Amniotic stem cell (primary cell): ENCODE measurements around the gene HSBP1L1.

ENCODE experiments used
- DNase-seq: peaks from one replicate; lab custom pipeline; 2025; lab: John Stamatoyannopoulos, UW

HSBP1L1 gene

DNA sequence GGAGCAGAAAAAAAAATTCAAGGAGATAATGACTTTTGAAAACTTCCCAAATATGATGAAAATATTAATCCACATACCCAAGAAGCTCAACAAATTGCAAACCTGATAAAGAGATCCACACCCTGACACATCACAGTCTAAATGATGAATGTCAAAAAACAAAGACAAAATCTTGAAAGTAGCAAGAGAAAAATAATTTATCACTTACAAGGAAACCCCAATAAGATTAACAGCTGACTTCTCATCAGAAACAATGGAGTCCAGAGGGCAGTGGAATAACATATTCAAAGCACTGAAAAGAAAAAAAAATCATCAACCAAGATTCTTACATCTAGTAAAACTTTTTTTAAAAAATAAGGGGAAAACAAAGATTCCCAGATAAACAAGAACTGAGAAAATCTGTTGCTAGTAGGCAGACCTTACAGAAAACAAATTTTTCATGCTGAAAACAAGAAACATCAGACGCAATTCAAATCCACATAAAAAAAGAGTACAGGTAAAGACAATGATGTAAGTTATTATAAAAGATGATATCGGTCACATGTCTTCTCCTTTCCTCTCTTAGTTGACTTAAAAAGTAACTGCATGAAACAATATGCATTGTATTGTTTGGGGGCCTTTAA, 34.3 kb upstream of the HSBP1L1 start:
- no peak for DNase-seq

DNA sequence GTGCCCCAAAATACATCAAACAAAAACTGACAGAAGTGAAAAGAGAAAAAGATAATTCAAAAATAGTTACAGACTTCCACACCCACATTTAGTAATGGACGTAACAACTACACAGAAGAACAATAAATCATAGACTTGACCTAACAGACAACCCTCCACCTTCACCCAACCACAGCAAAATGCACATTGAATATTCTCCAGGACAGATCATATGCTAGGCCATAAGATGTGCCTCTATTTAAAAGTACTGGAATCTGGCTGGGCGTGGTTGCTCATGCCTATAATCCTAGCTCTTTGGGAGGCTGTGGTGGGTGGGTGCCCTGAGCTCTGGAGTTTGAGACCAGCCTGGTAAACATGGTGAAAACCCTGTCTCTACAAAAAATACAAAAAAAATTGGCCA, 33.0 kb upstream of the HSBP1L1 start:
- DNase-seq, result no peak

DNA sequence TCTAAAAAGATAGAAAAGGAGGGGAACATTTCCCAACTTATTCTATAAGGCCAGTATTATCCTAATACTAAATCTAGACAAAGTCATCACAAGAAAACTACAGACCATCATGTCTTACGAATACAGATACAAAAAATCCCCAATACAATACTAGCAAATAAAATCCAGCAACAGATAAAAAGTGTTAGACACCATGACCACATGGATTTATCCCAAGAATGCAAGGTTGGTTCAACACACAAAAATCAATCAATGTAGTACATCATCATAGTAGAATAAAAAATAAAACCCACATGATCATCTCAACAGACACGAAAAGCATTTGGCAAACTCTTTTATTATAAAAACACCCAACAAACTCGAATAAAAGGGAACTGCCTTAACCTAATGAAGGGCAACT, 31.5 kb upstream of the HSBP1L1 start:
- no peak for DNase-seq

DNA sequence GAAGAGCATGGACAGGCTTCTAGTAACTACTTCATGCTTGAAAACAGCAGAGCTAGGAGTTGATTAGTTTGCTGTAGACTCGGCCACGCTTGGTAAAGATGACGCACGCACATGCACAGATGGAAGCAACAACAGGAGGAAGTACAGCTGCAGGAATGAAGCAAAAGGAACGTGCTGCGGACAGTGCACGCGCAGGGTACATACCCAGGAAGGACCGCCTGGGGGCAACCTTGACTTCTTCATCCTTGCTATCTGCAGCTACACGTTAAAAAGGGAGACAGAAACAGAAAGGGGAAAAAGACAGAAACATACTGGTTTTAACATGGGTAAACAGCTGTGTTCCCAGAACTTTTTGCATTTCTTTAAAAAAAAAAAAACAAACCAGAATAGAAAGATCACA, 30.7 kb upstream of the HSBP1L1 start:
- no peak for DNase-seq

DNA sequence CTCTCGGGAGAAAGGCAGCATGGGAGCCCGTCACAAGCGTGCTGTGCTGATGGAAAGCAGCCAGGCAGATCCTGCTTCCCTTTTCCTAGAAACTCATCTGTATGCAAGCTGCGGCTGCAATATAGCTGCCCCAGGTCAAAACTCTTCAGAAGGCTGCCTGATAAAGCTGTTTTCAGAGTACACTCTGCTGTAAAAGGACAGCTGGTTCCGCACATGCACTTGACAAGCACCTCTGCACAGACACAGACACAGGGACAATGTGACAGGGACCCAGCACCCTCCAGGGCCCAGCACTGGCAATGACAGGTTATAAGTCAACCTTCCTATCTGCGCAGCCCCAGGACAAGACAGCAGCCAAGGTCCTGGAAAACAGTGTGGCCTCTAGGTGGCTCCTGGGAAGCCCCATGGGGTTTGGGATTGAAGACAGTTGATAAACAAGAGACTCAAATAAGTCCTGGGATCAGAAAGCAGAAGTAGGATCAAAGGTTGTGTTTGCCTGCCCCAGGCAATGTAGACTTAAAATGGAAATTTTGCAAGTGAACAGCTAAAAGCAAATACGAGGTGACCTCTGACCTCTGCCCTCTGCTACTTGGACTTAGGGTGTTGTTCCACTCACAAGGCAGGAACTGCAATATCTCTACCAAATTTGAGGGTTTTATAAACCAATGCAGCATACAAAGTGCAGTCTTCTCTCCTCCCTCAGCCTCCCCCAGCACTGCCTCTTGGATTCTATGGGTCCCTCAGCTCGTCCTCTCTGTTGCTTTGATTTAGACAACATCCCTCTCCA, 29.9 kb upstream of the HSBP1L1 start:
- DNase-seq, result no peak

DNA sequence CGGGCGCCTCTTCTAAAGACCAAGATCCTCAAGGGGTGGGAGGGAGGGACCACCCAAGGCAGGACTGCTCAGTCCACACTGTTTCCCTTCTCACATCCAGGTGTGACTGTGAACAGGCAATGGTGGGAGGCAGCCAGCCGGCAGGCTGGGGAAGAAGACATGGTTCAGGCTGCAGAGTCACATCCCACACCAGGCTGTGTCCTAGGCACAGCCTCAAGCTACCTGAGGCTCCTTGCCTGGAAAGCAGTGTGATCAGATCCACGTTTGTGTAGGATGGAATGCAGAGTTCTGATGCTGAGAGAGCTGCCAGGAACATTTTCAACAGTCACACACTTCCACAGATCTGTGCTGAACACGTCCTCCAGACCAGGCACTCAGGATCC, 29.4 kb upstream of the HSBP1L1 start:
- no peak for DNase-seq

DNA sequence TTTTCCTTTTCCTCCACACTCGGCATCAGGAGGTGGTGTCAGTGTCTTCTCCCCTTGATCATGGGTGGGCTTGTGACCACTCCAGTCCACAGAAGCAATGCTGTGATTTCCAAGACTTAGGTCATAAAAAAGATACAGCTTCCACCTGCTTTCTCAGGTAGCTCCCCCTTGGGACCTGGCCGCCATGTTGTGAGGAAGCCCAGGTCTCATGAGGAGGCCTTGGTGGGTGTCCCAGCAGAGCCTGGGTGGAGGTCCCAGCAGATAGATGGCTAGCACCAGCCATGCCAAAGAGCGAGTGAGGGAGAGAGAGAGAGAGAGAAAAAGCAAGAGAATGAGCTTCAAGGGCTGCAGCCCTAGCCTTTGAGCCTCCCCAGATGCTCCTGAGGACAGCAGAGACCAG, 28.9 kb upstream of the HSBP1L1 start:
- no peak for DNase-seq

DNA sequence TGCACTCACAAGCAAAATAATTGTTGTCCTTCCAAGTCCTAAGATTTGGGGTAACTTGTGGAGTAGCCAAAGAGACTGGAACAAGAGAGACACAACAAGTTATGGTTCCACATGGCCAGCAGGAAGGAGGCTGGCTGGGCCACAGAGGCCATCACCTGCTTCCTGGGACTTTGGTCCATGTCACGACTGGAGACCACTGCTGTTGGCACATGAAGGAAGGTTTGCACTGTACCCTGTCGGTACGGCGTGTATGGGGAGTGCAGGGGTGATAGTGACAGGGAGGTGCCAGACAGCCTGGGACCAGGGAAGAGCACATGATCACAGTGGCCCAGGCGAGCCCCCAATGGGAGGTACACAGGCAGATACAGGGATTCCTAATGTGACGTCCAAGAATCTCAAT, 28.5 kb upstream of the HSBP1L1 start:
- no peak for DNase-seq

DNA sequence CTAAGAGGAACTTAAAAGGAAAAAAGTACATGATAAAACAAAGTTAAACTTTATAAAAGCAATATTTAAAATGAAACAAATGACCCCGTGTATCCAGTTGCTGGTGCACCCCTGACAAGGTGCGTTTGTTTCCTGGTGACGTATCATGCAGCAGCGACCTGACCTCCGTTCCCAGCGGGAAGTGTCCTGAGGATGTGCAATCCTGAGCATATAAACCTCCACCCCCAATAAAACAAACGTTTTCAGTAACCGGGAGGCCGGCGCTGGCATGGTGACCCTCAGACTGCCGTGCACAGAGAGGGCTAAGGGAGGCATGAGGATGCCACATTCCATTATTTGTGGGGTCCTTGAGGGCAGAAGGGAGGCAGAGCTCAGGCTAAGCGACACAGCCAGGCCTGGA, 27.8 kb upstream of the HSBP1L1 start:
- DNase-seq, result no peak

DNA sequence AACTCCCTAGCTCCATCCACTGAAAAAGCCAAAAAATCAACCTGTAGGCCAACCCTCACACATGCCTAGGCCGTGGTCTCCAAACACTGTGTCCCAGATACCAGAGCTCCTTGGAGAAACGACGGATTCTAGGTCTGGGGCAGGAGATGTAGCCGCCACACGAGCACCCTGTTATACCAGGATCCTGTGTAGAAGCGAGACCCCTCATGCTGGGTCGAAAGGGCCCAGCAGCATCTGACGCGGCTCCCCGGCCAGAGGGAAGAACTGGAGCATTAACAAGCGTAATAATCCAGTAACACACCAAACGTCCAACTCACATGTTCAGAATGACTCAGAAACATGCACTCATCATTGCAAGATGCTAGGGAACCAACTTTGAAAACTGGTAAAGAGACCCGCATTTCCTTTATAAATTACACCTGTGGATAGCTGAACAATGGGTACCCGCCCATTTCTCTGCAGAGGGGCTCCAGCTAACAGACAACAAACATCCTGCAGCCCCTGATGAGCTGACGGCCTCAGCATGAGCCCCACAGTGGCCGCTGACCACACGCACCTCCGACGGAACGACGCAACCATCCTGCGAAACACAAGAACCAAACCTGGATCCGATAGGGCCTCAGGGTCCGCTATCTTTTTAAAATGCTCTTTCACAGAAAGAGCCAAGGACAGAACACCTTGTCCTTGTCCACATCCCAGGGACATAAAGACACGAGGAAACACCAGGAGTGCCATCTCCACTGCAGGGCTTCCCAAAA, 27.2 kb upstream of the HSBP1L1 start:
- no peak for DNase-seq

DNA sequence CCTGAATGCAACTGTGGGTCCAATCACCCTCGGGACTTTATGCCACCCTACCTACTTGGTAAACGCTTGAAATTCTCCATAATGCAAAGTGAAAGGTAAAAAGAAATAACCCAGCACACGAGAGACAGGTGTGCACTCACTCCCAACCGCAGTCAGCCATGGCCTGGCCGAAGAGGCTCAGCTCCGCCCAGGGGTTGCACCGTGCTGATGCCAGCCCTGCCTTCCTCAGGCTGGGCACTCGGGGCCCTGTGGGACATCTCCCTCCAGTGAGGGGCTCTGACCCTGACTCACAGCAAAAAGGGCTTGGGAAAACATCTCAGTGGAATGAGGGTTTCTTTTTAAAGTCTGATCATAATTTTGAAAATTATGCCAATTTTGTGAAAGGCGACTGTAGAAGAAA, 26.2 kb upstream of the HSBP1L1 start:
- DNase-seq, result no peak

DNA sequence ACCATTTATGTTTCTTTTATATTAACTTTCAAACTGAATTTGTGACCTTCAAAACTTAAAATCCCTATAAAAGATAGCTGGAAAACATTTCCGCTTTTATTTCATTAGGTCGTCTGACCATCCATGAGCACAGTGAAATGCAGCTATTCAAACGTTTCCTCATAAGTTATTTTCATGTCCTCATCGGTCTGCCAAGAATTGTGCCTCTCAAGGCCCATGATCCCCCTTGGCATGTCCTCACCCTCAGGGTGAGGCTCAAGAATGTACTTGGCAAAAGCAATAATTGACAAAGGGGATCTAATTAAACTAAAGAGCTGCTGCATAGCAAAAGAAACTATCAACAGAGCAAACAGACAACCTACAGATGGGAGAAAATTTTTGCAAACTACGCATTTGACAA, 25.3 kb upstream of the HSBP1L1 start:
- DNase-seq, result no peak

DNA sequence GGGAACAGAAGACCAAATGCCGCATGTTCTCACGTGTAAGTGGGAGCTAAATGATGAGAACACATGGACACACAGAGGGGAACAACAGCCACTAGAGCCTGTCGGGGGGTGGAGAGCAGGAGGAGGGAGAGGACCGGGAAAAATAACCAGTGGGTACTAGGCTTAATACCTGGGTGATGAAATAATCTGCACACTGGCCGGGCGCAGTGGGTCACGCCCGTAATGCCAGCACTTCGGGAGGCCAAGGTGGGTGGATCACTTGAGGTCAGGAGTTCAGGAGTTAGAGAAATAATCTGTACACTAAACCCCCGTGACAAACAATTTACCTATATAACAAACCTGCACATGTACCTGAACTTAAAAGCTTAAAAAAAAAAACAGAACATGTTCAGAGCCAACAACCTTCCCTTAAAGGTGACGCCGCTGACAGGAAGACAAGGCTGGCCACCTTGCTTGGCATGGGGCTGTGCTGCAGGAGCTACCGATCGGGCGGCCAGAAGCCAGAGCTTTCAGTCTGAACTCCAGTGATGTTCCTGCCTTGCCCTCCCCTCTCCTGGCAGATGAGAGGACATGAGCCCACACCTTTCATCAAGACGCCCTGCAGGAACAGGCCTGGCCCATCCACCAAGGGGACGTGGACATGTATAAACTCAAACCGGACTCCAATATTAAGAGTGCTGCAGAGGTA, 24.2 kb upstream of the HSBP1L1 start:
- no peak for DNase-seq

DNA sequence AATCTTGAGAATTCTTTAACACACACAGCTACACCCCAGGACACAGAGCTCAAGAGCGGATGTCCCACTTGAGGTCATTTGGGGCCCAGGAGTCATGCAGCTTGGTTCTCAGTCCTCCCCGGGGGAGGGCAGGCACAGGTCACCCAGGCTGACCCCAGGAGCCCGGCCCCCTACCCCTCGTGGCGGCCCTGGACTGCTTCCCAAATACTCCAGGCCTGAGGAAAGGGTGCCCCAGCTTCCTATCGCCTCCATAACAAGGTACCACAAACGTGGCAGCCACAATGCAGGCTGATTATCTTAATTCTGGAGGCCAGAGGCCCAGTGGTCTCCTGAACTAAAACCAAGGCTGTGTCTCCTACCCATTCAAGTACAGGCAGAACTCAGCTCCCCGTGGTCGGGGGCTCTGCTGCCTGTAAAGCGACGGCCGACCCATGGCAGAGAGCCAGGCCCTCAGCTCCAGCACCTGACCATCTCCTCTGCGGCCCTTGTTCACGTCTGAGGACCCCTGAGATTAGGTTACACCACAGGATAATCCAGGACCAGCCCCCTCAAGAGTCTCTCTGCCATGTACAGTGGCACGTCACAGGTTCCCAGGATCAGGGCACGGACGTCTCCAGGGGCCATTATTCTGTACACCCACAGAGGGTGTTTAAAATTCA, 23.5 kb upstream of the HSBP1L1 start:
- DNase-seq, result no peak

DNA sequence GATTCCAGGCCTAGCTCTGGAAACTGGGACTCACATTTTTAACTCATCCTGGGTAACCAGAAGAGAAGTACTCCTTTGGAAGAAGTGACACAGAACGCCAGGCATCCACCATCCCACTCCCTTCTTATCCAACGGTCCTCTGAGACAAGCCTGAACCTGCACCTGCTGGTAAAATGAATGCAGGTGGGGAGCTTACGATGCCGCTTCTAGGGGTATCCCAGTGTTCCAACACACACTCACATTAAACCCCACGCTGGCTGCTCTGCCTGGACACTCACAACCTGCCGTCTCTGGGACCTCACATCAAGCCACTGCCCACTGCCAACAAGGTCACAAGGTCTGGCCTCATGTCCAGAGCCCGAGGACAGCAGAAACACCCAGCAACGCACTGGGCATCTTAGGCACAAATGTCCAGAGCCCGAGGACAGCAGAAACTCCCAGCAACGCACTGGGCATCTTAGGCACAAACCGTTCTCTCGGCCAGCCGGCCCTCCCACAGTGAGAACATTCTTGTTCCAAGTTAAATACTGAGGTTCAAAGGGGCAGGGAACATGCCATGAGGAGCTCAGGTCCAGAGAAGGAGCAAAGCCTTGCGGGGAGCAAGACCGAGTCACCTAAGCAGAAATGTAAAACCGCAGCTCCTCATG, 22.8 kb upstream of the HSBP1L1 start:
- no peak for DNase-seq

DNA sequence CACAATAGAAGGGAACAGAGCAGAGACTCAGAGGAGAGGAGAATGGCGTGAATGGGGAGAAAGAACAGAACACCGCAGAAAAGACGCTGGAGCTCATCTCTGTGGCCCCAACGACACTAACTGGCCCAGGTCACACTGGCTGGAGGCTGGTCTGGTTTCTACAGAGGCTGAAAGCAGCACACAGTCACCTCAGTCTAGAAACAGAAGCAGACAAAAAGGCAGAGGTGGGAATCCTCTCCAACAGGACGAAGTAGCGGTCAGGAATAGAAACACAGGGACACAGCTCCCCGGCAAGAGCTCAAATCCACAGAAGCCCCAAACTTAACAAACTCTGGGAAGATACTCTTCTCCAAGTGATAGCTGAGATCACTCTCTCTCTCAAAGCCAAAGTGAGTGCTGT, 22.2 kb upstream of the HSBP1L1 start:
- DNase-seq, result no peak

DNA sequence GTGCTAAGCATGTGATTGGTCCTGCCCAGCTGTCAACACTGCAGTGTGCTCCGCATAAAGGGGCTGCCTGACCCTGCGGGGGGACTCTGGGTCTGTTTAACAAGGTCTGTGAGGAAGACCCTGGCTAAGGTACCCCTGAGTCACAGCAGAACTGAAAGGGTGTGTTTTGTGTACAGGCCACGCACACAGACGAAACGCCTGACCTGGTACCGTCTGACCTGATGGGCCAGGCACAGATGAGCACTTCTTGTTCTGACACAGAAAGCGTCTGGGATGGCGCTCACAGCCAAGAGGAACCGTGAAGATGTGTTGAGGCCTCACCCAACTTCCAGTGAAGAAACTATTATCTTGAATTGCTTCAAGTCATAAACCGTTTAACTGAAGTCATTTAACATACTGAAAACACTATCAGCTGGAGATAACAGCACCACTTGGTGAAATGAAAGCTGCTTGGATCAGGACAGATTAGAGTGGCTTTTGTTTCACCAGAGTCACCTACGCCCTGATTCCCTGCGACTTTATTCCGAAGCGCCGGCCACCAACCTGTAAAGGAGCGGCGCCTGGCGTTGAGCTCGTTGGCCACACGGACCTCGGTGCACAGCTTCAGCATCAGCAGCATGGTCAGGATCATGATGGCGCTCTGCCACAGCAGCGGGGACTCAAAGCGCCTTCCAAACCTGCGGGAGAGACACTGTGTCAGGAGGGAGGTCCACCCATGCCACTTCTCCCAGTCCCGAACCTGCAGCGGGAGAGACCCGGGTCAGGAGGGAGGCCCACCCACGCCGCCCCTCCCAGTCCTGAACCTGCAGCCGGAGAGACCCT, 21.4 kb upstream of the HSBP1L1 start:
- DNase-seq, result no peak

DNA sequence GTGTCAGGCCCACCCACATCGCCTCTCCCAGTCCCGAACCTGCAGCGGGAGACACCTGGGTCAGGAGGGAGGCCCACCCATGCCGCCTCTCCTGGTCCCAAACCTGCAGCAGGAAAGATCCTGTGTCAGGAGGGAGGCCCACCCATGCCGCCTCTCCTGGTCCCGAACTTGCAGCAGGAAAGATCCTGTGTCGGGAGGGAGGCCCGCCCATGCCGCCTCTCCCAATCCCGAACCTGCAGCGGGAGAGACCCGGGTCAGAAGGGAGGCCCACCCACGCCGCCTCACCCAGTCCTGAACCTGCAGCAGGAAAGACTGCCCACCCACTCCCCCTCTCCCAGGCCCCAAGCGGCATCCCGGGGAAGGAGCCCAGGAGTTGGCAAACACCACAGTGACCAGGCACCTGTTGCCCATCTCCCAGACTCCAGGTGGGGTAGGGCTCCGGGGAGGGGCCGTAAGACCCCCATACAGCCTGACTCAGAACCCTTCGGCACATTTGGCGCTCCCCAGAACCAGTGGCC, 20.8 kb upstream of the HSBP1L1 start:
- no peak for DNase-seq

DNA sequence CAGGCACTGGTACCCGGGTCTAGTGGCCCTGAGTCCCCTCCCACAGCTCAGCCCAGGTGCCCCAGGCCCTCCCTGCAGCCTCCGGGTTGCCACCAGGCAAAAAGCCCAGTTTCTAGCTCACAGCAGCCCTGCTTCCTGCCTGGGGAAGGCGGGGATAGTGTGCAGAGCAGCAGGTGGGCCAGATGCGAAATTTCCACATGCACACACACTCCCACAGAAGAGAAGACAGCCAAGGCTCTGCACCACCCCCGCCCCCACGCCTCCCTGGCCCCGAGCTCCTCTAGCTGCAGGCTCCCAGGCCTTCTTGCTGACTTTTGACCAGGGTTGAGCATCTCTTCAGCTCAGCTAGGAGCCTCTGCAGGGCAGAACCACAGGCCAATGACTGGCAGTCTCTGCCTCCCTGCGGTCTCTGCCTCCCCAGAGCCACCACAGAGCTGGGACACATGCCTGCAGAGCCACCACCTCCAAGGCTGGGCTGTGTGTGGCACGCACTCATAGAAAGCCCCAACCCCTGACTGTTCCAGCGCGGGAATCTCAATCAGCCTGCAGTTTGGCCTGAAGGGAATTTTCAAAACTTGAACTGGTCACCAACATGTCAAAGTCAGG, 20.2 kb upstream of the HSBP1L1 start:
- DNase-seq, result no peak

DNA sequence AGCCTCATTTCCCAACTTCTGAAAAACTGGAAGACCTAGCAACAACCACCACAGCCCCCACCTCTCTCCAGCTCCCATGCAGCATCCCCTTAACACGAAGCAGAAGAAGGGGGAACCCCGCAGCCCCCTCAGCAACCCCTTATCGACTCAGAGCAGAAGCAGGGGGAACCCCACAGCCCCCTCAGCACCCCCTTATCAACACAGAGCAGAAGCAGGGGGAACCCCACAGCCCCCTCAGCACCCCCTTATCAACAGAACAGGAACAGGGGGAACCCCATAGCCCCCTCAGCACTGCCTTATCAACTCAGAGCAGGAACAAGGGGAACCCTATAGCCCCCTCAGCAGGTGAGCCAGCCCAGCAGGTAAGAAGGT, 19.7 kb upstream of the HSBP1L1 start:
- no peak for DNase-seq
